ENCODE measurements around the gene RPL32. TPM values are rescaled to one million over a fixed set of nuclear protein-coding genes. Genes with fewer than 3 reads are reported as not detected.
"Not testable (repeated sequence)": the region's sequence is repeated elsewhere in the genome, so short reads cannot be mapped to it uniquely, and the experiment has no call there.

RPL32 gene
- total RNA-seq, 1 experiment from 2014 or later: 6,020 TPM

DNA sequence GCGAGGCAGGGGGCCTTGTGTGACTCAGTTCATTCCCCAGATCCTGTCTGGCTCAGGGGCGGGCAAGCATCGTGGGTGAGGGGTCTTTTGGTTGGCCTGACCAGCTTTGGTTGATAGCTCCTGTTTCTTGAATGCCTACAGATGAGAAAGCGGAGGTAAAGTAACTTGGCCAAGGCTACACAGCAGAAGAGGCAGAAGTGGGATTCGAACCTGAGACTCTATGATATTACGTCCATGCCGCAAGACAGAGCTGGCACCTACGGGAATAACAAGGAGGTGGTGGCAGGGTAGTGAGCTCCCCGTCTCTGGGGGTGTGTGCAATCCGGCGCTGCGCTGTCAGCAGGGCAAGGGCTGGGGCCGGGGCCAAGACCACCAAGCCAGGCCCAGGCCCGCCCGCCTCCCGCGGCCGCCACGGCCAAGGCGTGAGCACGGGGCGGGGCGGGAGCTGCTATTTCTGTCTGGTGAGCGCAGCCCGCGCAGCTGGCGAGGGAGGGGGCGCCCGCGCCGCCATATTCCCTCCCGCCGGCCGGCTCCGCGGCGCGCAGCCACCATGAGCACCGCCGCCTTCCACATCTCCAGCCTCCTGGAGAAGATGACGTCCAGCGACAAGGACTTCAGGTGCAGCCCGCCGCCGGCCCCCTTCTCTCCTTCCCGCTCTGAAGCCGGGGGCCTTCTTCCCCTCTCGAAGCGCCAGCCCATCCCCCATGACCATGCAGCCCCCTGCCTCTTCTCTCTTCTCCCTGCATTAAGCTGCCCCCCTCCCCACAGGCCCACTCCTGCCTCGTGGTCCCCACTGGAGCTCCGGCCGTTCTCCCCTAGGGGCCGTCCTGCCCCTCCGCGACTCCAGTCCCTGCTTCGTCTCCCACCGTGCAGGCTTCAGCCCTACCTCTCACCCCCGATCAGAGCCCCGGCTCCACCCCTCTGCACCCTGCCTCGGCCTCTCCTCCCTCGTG is 44.9 kb downstream of the RPL32 start, which contains the start of gene CAND2:
CAND2 (plus strand) TSS at position 510 of the 953 bp plus-strand sequence; CDS start at position 551, 41 bp downstream.
- no peaks in the 10 kb centered on the region for H4K20me1 ChIP-seq (ENCODE audit: insufficient read depth, low read depth, low read length)
- no peaks in the 10 kb centered on the region for H3K9me2 ChIP-seq (replicated peaks; ENCODE audit: insufficient read depth, low read length)
- DNase-seq: peak; percentile 82
- peak within 1 kb of the TSS; percentile 97 for H3K27ac ChIP-seq (ENCODE audit: low read length)
- 0 out of 2 replicates have a peak, but pooled peaks cover 2% of the 10 kb centered on the region for H3K36me3 ChIP-seq (ENCODE audit: insufficient read depth, low read length)
- H3K27me3 ChIP-seq (ENCODE audit: low read length): no peaks in the 10 kb centered on the region
- peak within 1 kb of the TSS; percentile 68; the same call in 1 of the 2 replicates for H2AFZ ChIP-seq (ENCODE audit: low read length)
- H3K79me2 ChIP-seq (ENCODE audit: low read length): 0 out of 2 replicates have a peak, but pooled peaks cover 6% of the 10 kb centered on the region
- H3K4me1 ChIP-seq (ENCODE audit: low read length): peaks cover 43% of the 10 kb centered on the region
- H3K4me3 ChIP-seq (ENCODE audit: low read length): peak within 1 kb of the TSS; percentile 90
- no peaks in the 10 kb centered on the region for H3K9me3 ChIP-seq (ENCODE audit: low read length)
- peak within 1 kb of the TSS; percentile 97 for H3K9ac ChIP-seq (ENCODE audit: low read length)
- peak within 1 kb of the TSS; percentile 95 for H3K4me2 ChIP-seq (ENCODE audit: low read depth, low read length, poor library complexity, severe bottlenecking)

DNA sequence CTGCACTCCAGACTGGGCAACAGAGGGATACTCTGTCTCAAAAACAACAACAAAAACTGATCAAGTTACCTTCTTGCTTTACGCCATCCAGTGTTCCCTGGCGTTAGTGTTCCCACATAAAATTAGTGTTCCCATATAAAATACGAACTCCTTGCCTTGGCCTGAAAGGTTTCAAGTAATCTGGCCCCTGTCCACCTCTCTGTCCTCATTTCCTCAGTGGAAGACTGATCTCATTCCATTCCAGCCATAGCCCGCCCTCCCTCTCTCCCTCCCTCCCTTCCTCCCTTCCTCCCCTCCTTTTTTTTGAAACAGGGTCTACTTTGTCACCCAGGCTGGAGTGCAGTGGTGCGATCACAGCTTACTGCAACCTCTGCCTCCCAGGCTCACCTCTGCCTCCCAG is 47.7 kb downstream of the RPL32 start:
- peaks cover 31% of the 10 kb centered on the region for H3K4me1 ChIP-seq (ENCODE audit: low read length)
- no peak overlapping the region for H2AFZ ChIP-seq (ENCODE audit: low read length)
- H3K4me2 ChIP-seq (ENCODE audit: low read depth, low read length, poor library complexity, severe bottlenecking): no peak overlapping the region
- no peak for DNase-seq
- no peak overlapping the region for H3K9ac ChIP-seq (ENCODE audit: low read length)
- no peak overlapping the region for H3K4me3 ChIP-seq (ENCODE audit: low read length)
- H3K9me3 ChIP-seq (ENCODE audit: low read length): no peaks in the 10 kb centered on the region
- no peaks in the 10 kb centered on the region for H4K20me1 ChIP-seq (ENCODE audit: insufficient read depth, low read depth, low read length)
- H3K9me2 ChIP-seq (replicated peaks; ENCODE audit: insufficient read depth, low read length): no peaks in the 10 kb centered on the region
- no peaks in the 10 kb centered on the region for H3K36me3 ChIP-seq (ENCODE audit: insufficient read depth, low read length)
- H3K79me2 ChIP-seq (ENCODE audit: low read length): no peaks in the 10 kb centered on the region
- H3K27me3 ChIP-seq (ENCODE audit: low read length): no peaks in the 10 kb centered on the region
- no peak overlapping the region for H3K27ac ChIP-seq (ENCODE audit: low read length)

DNA sequence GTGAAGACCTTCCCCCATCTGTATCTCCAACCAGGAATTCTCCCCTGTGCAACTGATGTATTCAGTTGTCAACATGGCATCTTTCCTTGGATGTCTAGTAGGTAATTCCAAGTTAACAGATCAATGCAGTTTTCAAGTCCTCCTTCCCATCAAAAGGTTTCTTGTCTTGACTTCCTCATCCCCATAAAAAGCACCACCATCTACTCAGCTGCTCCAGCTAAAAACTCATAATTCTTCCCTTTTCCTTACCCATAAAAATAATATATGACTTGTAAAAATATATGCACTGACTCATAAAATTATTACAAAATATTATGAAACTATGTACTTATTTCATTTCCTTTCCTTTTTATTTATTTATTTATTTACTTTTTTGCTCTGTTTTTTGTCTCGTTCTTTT is 49.9 kb downstream of the RPL32 start:
- H3K27me3 ChIP-seq (ENCODE audit: low read length): no peaks in the 10 kb centered on the region
- no peaks in the 10 kb centered on the region for H3K9me2 ChIP-seq (replicated peaks; ENCODE audit: insufficient read depth, low read length)
- no peak overlapping the region for H2AFZ ChIP-seq (ENCODE audit: low read length)
- no peak overlapping the region for H3K4me2 ChIP-seq (ENCODE audit: low read depth, low read length, poor library complexity, severe bottlenecking)
- no peak for DNase-seq
- no peak overlapping the region for H3K27ac ChIP-seq (ENCODE audit: low read length)
- no peaks in the 10 kb centered on the region for H4K20me1 ChIP-seq (ENCODE audit: insufficient read depth, low read depth, low read length)
- H3K36me3 ChIP-seq (ENCODE audit: insufficient read depth, low read length): no peaks in the 10 kb centered on the region
- H3K79me2 ChIP-seq (ENCODE audit: low read length): no peaks in the 10 kb centered on the region
- H3K9ac ChIP-seq (ENCODE audit: low read length): no peak overlapping the region
- peaks cover 18% of the 10 kb centered on the region for H3K4me1 ChIP-seq (ENCODE audit: low read length)
- no peaks in the 10 kb centered on the region for H3K9me3 ChIP-seq (ENCODE audit: low read length)
- no peak overlapping the region for H3K4me3 ChIP-seq (ENCODE audit: low read length)

DNA sequence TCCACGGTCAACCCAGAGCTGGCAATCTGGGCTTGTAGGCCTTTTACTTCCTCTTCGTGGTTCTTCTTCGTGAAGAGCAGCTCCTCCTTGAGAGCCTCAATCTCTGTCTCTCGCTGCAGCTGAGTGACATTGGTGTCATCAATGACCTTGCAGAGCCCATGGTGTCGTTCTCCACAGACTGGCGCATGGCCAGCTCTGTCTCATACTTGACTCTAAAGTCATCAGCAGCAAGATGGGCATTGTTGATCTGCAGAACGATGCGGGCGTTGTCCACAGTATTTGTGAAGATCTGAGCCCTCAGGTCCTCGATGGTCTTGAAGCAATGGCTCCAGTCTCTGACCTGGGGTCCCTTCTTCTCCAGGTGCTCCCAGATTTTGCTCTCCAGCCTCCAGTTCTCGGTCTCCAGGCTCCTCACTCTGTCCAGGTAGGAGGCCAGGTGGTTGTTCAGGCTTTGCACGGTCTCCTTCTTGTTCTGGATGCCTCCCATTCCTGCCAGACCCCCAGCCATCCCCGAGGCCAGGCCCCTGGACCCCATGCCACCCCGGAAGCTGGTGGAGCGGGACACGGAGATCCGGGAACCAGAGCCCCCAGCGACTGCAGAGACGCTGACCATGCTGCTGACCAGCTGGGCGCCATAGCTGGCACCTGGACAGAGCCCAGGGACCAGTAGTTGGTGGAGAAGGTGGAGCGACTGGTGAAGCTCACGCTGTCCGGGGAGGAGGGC is 53.2 kb downstream of the RPL32 start:
- peaks cover 23% of the 10 kb centered on the region for H3K4me1 ChIP-seq (ENCODE audit: low read length)
- H3K36me3 ChIP-seq (ENCODE audit: insufficient read depth, low read length); H3K4me2 ChIP-seq (ENCODE audit: low read depth, low read length, poor library complexity, severe bottlenecking); H3K27ac ChIP-seq (ENCODE audit: low read length); H3K9me2 ChIP-seq (replicated peaks; ENCODE audit: insufficient read depth, low read length); H2AFZ ChIP-seq (ENCODE audit: low read length); H3K27me3 ChIP-seq (ENCODE audit: low read length); H3K9me3 ChIP-seq (ENCODE audit: low read length); H4K20me1 ChIP-seq (ENCODE audit: insufficient read depth, low read depth, low read length); H3K79me2 ChIP-seq (ENCODE audit: low read length); DNase-seq; H3K4me3 ChIP-seq (ENCODE audit: low read length); H3K9ac ChIP-seq (ENCODE audit: low read length): not testable (repeated sequence)

DNA sequence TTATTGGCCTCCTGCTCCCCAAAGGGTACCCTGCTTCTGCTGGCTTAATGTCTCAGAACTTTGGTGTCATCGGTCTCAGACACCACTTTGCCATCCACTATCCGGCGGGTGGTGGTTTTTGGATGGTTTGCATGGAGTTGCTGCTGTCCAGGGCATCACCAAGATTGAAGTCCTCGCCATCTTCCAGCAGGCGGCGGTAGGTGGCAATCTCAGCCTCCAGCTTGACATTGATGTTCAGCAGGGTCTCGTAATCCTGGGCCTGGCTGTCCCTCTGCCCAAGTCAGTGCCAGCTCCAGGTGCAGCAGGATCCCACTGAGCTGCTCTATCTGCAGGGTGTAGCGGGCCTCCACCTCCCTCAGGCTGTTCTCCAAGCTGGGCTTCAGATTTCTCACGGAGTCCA is 54.0 kb downstream of the RPL32 start:
- not testable (repeated sequence) for H3K27ac ChIP-seq (ENCODE audit: low read length); H3K27me3 ChIP-seq (ENCODE audit: low read length); H2AFZ ChIP-seq (ENCODE audit: low read length); H3K79me2 ChIP-seq (ENCODE audit: low read length); H3K9ac ChIP-seq (ENCODE audit: low read length); H3K4me3 ChIP-seq (ENCODE audit: low read length); H3K4me2 ChIP-seq (ENCODE audit: low read depth, low read length, poor library complexity, severe bottlenecking); H3K36me3 ChIP-seq (ENCODE audit: insufficient read depth, low read length); H3K9me2 ChIP-seq (replicated peaks; ENCODE audit: insufficient read depth, low read length); H4K20me1 ChIP-seq (ENCODE audit: insufficient read depth, low read depth, low read length); H3K9me3 ChIP-seq (ENCODE audit: low read length)
- peak; percentile 88 for DNase-seq
- H3K4me1 ChIP-seq (ENCODE audit: low read length): peaks cover 30% of the 10 kb centered on the region

DNA sequence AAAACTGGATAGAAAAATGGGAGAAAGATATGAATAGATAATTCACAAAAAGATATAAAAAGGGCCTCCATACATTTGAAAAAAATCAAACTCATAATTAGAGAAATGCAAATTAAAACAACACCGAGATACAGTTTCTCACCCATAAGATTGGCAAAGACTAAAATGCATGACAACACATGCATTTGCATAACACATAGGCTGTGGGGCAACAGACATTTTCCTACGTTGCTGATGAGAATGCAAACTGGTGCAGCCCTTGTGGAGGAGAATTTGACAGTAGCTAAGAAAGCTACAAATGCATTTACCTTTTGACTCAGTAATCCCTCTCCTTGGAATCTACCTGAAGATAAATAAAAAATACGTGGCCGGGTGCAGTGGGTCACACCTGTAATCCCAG is 56.3 kb downstream of the RPL32 start:
- no peaks in the 10 kb centered on the region for H3K79me2 ChIP-seq (ENCODE audit: low read length)
- no peak overlapping the region for H2AFZ ChIP-seq (ENCODE audit: low read length)
- no peak overlapping the region for H3K27ac ChIP-seq (ENCODE audit: low read length)
- no peak overlapping the region for H3K9ac ChIP-seq (ENCODE audit: low read length)
- peak overlapping the region; percentile 31 for H3K4me2 ChIP-seq (ENCODE audit: low read depth, low read length, poor library complexity, severe bottlenecking)
- no peaks in the 10 kb centered on the region for H3K9me2 ChIP-seq (replicated peaks; ENCODE audit: insufficient read depth, low read length)
- no peak overlapping the region for H3K4me3 ChIP-seq (ENCODE audit: low read length)
- no peaks in the 10 kb centered on the region for H3K27me3 ChIP-seq (ENCODE audit: low read length)
- peaks cover 28% of the 10 kb centered on the region for H3K4me1 ChIP-seq (ENCODE audit: low read length)
- H4K20me1 ChIP-seq (ENCODE audit: insufficient read depth, low read depth, low read length): no peaks in the 10 kb centered on the region
- no peaks in the 10 kb centered on the region for H3K9me3 ChIP-seq (ENCODE audit: low read length)
- DNase-seq: peak; percentile 65
- no peaks in the 10 kb centered on the region for H3K36me3 ChIP-seq (ENCODE audit: insufficient read depth, low read length)

Small RNA genes lying within 50 kb of the gene (small RNA-seq; reads per million reads assigned to genes)
- gene AC034198.1: not detected

Other genes with a start within 250 kb of the RPL32 start
- 71.5 and 89.5 TPM in 2 replicates for gene RAF1, start 177.4 kb downstream of the RPL32 start, total RNA-seq (2014; rRNA removed; shearing (Covaris generic); ENCODE audit: low replicate concordance)
- 0.18 and 0.26 TPM in 2 replicates for gene TMEM40, start 82.3 kb downstream of the RPL32 start, total RNA-seq (2014; rRNA removed; shearing (Covaris generic); ENCODE audit: low replicate concordance)
- gene CAND2, start 44.9 kb downstream of the RPL32 start, total RNA-seq (2014; rRNA removed; shearing (Covaris generic); ENCODE audit: low replicate concordance): 13.0 and 21.6 TPM in 2 replicates
- gene IQSEC1, start 231.9 kb upstream of the RPL32 start, total RNA-seq (2014; rRNA removed; shearing (Covaris generic); ENCODE audit: low replicate concordance): 4.7 and 8.2 TPM in 2 replicates